Stomach (tissue), 4 donors: ENCODE data around the gene KRTAP5-3.

Source experiments
- CTCF ChIP-seq, 7 experiments: fragments of 450-650 bp in 4 of 7; fragments of 200-600 bp in 3 of 7; sonication (generic) in 3 of 7; IDR thresholded peaks; one replicate each; pipeline ENCODE4 v1.5.1; 2016 to 2019; ENCODE audit warnings: antibody characterized with exemption in 7 of 7, control low read depth in 2 of 7, mild to moderate bottlenecking in 1 of 7
- POLR2A ChIP-seq, 4 donors: fragments of 450-650 bp; IDR thresholded peaks; one replicate each; pipeline ENCODE4 v1.6.1; 2016; ENCODE audit warnings: antibody characterized with exemption in 4 of 4, control low read depth in 2 of 4, mild to moderate bottlenecking in 1 of 4, moderate library complexity in 1 of 4

- TF ChIP-seq CTCF (IDR thresholded peaks at IDR 0.05) (no peak), POLR2A (IDR thresholded peaks at IDR 0.05) (no peak)
Measured at GRCh38 chr11:1565173-1565903, 42.9 kb downstream of the KRTAP5-3 start.
